NCI-H1694 treated with DMSO at 0.1 percent for 48 hours (cell line): ENCODE measurements around the gene ASRGL1.
A peak's percentile ranks its signal among the peaks of the same experiment; 100 is the strongest.

Source experiments
- DNase-seq: peaks from one replicate; lab custom pipeline; 2025; lab: John Stamatoyannopoulos, UW

The ASRGL1 gene

GRCh38 chr11:62393061-62393611, 55.9 kb downstream of the ASRGL1 start:
- no peak for DNase-seq

- no peak for DNase-seq
These were observed 56.5 kb downstream of the ASRGL1 start for GRCh38 chr11:62393735-62394134.

GRCh38 chr11:62394825-62395538, 57.7 kb downstream of the ASRGL1 start:
- DNase-seq: peak; percentile 83

- no peak for DNase-seq
These were observed 58.8 kb downstream of the ASRGL1 start for GRCh38 chr11:62395885-62396551.

GRCh38 chr11:62398011-62398994, 61.1 kb downstream of the ASRGL1 start:
- DNase-seq: no peak

- DNase-seq: no peak
These were observed 62.1 kb downstream of the ASRGL1 start for GRCh38 chr11:62399172-62399877.

- DNase-seq: no peak
These were observed 62.6 kb downstream of the ASRGL1 start for GRCh38 chr11:62399878-62400266.

GRCh38 chr11:62400281-62400680, 63.0 kb downstream of the ASRGL1 start:
- DNase-seq: no peak

GRCh38 chr11:62400760-62401159, 63.5 kb downstream of the ASRGL1 start:
- no peak for DNase-seq

GRCh38 chr11:62401356-62401755, 64.1 kb downstream of the ASRGL1 start:
- DNase-seq: no peak

- no peak for DNase-seq
These were observed 64.6 kb downstream of the ASRGL1 start for GRCh38 chr11:62401811-62402210.

GRCh38 chr11:62402226-62402959, 65.1 kb downstream of the ASRGL1 start:
- no peak for DNase-seq

- no peak for DNase-seq
These were observed 65.9 kb downstream of the ASRGL1 start for GRCh38 chr11:62402960-62403730.

- DNase-seq: no peak
These were observed 67.2 kb downstream of the ASRGL1 start for GRCh38 chr11:62404435-62404834.

GRCh38 chr11:62404901-62405300, 67.7 kb downstream of the ASRGL1 start:
- DNase-seq: no peak

- DNase-seq: no peak
These were observed 68.8 kb downstream of the ASRGL1 start for GRCh38 chr11:62406034-62406433.

- DNase-seq: no peak
These were observed 72.6 kb downstream of the ASRGL1 start for GRCh38 chr11:62409831-62410230.

GRCh38 chr11:62410972-62411371, 73.7 kb downstream of the ASRGL1 start:
- DNase-seq: no peak

GRCh38 chr11:62411524-62411923, 74.3 kb downstream of the ASRGL1 start:
- no peak for DNase-seq

GRCh38 chr11:62413060-62413696, 75.9 kb downstream of the ASRGL1 start:
- no peak for DNase-seq
